ENCODE data around the gene MPV17L2. TPM values are rescaled to one million over a fixed set of nuclear protein-coding genes. Genes with fewer than 3 reads are reported as not detected.
A peak's percentile ranks its signal among the peaks of the same experiment; 100 is the strongest.
"Not testable (repeated sequence)": the region's sequence is repeated elsewhere in the genome, so short reads cannot be mapped to it uniquely, and the experiment has no call there.

The MPV17L2 gene
- total RNA-seq, 1 experiment from 2014 or later = 43.3 TPM

GRCh38 chr19:18191640-18192062 is 1.4 kb upstream of the MPV17L2 start:
- DNase-seq (ENCODE audit: low read depth) = no peak

DNA sequence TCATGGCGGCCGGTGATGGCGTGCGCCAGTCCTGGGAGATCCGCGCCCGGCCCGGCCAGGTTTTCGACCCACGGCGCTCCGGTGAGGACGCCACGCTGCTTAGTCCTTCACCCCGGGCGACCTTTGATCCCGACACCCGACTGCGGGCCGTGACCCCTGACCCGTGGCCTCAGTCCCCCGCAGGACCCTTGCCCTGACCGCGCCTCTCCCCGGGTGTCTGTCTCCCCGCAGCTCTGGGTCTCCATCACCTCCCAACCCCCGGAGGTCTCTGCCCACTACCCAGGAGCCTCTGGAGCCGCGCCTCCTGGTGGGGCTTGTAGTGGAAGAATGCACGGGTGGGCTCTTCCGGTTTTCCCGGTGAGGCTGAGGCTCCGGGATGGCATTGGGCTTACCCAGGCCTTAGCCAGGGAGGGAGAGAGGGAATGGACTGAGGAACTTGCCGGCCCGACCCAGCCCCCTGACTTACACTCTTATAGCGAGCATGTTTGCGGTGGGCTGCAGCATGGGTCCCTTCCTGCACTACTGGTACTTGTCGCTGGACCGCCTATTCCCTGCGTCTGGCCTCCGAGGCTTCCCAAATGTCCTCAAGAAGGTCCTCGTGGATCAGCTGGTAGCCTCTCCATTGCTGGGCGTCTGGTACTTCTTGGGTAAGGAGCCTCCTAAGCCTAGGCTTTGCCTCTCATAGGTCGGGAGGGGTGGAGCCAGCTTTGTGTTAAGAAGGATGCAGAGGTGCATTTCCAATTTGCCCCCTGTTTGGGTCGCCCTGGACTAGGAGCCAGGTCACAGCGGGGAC is 566 bp downstream of the MPV17L2 start:
- no peak for DNase-seq (ENCODE audit: low read depth)

- no peak for DNase-seq (ENCODE audit: low read depth)
Observed at GRCh38 chr19:18194181-18194530, 1.1 kb downstream of the MPV17L2 start.

- peak; percentile 37 for DNase-seq (ENCODE audit: low read depth)
Observed at GRCh38 chr19:18194554-18195238, 1.7 kb downstream of the MPV17L2 start.

DNA sequence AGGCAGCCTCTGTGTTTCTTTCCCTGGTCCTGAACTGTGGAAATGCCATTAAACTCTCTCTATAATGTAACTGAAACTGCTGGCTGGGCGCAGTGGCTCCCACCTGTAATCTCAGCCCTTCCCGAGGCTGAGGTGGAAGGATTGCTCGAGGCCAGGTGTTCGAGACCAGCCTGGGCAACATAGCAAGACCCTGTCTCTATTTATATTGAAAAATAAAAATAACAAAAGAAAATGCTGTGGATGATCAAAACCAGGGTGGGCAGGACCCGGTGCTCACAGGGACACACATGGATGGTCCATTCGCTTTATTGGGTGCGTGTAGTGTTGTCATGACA is 3.5 kb downstream of the MPV17L2 start:
- DNase-seq (ENCODE audit: low read depth) = no peak

DNA sequence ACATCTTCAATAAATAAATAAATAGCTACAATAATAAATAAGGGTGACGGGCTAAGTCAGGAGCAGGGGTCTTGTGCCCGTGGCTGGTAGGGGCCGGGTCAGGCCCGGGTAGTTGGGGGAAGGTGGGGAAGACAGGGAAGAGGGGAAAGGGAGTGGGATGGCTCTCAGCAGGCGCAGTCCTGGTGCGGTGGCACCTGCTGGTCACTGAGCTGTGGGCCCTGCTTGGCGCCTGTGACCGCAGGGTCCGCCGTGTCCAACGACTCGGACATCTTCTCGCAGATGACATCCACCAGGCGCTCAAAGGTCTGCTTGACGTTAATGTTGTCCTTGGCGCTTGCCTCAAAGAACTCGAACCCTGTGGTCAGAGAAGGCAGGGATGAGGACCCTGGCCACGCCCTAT is 4.3 kb downstream of the MPV17L2 start:
- DNase-seq (ENCODE audit: low read depth) = no peak

- no peak for DNase-seq (ENCODE audit: low read depth)
Observed at GRCh38 chr19:18197941-18198340, 4.9 kb downstream of the MPV17L2 start.

GRCh38 chr19:18198374-18198773 is 5.4 kb downstream of the MPV17L2 start:
- DNase-seq (ENCODE audit: low read depth) = no peak

- no peak for DNase-seq (ENCODE audit: low read depth)
Observed at GRCh38 chr19:18202397-18202777, 9.4 kb downstream of the MPV17L2 start.

GRCh38 chr19:18202778-18203407 is 9.9 kb downstream of the MPV17L2 start:
- no peak for DNase-seq (ENCODE audit: low read depth)

- no peak for DNase-seq (ENCODE audit: low read depth)
Observed at GRCh38 chr19:18203408-18203862, 10.4 kb downstream of the MPV17L2 start.

- peak; percentile 100 for DNase-seq (ENCODE audit: low read depth)
Observed at GRCh38 chr19:18203863-18204393, 10.9 kb downstream of the MPV17L2 start, which contains the start of gene RAB3A. Gene RAB3A, minus strand, starts transcription at chr19:18204042. Its CDS starts 1,302 bp downstream, at chr19:18202740.

- DNase-seq (ENCODE audit: low read depth) = no peak
Observed at GRCh38 chr19:18204394-18205199, 11.6 kb downstream of the MPV17L2 start.

DNA sequence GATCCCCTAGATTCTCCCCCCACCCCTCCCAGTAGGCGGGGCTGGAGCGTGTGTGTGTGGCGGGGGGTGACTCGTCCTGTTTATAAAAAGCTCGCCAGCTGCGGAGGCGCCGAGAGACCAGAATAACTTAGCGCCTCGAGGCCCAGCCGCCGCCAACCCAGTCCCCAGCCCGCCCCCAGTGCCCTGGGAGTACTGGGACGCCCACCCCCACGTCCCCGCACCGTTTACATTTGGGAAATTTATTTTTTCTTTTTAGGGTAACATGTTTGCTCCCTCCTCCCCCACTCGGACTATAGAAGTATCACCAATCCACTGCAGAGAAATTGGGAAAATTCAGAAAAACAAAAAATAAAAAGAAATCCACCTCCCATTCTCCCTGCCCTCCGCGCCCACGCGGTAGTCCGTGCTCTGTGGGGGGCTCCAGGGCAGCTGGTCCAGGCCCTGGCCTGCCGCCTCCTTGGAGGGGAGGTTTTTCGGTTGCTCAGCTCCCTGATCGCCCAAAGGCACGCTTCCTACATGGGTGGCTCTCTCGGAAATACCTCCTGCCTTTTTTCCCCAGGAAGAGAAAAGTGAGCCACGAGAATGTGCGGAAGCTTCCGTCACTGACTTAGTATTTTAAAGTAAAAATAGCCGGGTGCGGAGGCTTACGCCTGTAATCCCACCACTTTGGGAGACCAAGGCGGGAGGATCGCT is 12.3 kb downstream of the MPV17L2 start:
- peak; percentile 73 for DNase-seq (ENCODE audit: low read depth)

GRCh38 chr19:18206018-18206417 is 13.0 kb downstream of the MPV17L2 start:
- DNase-seq (ENCODE audit: low read depth) = no peak

GRCh38 chr19:18208098-18208951 is 15.3 kb downstream of the MPV17L2 start:
- DNase-seq (ENCODE audit: low read depth) = peak; percentile 72

- DNase-seq (ENCODE audit: low read depth) = not testable (repeated sequence)
Observed at GRCh38 chr19:18209912-18210311, 16.9 kb downstream of the MPV17L2 start.

DNA sequence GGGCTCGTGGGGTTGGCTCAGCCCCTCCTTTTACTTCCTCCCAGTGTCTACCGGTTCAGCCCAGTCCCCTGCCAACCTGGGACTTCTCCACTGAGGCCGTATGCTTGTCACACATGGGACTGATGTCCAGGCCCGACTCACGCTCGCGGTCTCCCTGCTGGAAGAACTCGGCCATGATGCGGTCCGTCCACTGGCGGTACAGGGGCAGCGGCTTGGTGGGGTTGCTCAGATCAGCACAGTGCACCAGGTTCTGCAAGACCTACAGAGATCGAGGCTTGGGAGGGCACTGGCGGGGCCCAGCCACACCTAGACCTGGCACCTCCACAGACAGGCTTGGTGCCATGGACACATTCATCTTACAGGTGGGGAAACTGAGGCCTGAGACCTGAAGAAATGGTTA is 18.7 kb downstream of the MPV17L2 start:
- no peak for DNase-seq (ENCODE audit: low read depth)

DNA sequence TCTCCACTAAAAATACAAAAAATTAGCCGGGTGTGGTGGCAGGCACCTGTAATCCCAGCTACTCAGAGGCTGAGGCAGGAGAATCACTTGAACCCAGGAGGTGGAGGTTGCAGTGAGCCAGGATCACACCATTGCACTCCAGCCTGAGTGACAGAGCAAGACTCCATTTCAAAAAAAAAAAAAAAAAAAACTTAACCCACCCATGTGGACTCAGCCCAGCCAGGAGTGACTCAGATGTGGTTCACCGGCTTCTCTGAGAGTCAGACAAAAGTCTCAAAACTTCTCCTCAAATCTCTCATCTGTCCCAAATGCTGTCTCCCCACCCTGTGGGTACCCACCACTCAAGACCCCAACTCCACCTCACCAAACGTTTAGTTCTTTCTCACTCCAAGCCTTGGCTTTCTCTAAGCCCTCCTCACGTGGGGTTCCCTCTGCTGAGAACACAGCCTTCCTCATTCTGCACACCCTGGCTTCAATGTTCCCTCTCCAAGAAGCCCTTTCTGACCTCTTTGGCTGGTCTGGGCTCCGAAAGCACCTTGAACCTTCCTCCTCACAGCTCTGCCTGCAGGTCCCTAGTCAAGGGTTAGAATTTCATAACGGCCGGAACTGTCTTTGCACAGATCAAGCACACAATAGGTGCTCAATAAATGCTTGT is 21.9 kb downstream of the MPV17L2 start:
- DNase-seq (ENCODE audit: low read depth) = peak; percentile 69

DNA sequence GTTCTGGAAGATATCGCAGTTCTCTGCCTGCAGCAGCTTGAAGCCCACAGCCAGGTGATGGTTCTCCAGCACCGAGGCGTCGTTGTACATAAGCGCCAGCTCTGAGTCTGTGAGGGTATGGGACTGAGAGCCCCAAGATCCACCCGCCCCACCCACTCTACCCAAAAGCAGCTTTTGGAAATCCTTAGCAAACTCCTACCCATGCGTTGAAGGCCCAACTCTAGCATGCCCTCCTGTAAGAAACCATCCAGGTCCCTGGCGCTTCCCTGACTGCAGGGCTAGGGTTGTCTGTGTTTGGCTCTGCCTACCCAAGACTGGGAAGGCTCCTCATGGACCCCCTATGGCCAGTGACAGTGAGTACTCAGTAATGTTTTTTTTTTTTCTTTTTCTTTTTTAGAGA is 23.8 kb downstream of the MPV17L2 start:
- DNase-seq (ENCODE audit: low read depth) = no peak
